ENCODE data around the gene CCNE1.

DNA sequence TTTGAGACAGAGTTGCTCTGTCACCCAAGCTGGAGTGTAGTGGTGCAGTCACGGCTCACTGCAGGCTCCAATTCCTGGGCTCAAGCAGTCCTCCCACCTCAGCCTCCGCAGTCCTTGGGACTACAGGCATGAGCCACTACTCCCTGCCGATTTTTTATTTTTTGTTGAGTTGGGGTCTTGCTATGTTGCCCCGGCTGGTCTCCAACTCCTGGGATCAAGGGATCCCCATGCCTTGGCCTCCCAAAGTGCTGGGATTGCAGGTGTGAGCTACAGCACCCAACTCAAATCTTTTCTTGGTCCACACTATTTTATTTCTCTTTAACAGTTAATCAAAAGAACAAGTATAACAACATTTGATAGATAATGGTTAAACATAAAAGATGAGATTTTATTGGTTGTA is 7.5 kb downstream of the CCNE1 start:
- TF ChIP-seq POLR2AphosphoS5 (IDR thresholded peaks at IDR 0.05) (no peak), POLR2A (IDR thresholded peaks at IDR 0.05) (no peak), EP300 (IDR thresholded peaks at IDR 0.05) (no peak)
- TF ChIP-seq, protein P1, sequence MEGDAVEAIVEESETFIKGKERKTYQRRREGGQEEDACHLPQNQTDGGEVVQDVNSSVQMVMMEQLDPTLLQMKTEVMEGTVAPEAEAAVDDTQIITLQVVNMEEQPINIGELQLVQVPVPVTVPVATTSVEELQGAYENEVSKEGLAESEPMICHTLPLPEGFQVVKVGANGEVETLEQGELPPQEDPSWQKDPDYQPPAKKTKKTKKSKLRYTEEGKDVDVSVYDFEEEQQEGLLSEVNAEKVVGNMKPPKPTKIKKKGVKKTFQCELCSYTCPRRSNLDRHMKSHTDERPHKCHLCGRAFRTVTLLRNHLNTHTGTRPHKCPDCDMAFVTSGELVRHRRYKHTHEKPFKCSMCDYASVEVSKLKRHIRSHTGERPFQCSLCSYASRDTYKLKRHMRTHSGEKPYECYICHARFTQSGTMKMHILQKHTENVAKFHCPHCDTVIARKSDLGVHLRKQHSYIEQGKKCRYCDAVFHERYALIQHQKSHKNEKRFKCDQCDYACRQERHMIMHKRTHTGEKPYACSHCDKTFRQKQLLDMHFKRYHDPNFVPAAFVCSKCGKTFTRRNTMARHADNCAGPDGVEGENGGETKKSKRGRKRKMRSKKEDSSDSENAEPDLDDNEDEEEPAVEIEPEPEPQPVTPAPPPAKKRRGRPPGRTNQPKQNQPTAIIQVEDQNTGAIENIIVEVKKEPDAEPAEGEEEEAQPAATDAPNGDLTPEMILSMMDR (IDR thresholded peaks at IDR 0.05), result no peak

Measured in gastroesophageal sphincter (tissue), 3 donors.